ENCODE data around the gene ARID3B.
A peak's percentile ranks its signal among the peaks of the same experiment; 100 is the strongest.

The ARID3B gene

GRCh38 chr15:74609938-74610301, 68.9 kb downstream of the ARID3B start:
- DNase-seq, result no peak

GRCh38 chr15:74610302-74610951, 69.4 kb downstream of the ARID3B start:
- no peak for DNase-seq

- DNase-seq, result no peak
Observed at GRCh38 chr15:74611341-74611740, 70.3 kb downstream of the ARID3B start.

GRCh38 chr15:74611834-74612233, 70.8 kb downstream of the ARID3B start:
- DNase-seq, result no peak

- no peak for DNase-seq
Observed at GRCh38 chr15:74612677-74613076, 71.7 kb downstream of the ARID3B start.

GRCh38 chr15:74613089-74613952, 72.3 kb downstream of the ARID3B start:
- no peak for DNase-seq

GRCh38 chr15:74613953-74614743, 73.1 kb downstream of the ARID3B start:
- no peak for DNase-seq

- DNase-seq, result peak; percentile 85
Observed at GRCh38 chr15:74614744-74615507, 73.9 kb downstream of the ARID3B start.

- DNase-seq, result peak; percentile 99
Observed at GRCh38 chr15:74615508-74616365, 74.7 kb downstream of the ARID3B start, which contains the start of gene CLK3. TSS of gene CLK3 (plus strand) at chr15:74615836. CDS start at chr15:74619197, 3,361 bp downstream.

GRCh38 chr15:74616366-74616939, 75.4 kb downstream of the ARID3B start:
- peak; percentile 68 for DNase-seq

- DNase-seq, result no peak
Observed at GRCh38 chr15:74616996-74617395, 76.0 kb downstream of the ARID3B start.

- no peak for DNase-seq
Observed at GRCh38 chr15:74618841-74619596, 78.0 kb downstream of the ARID3B start.

- no peak for DNase-seq
Observed at GRCh38 chr15:74619916-74620635, 79.1 kb downstream of the ARID3B start.

GRCh38 chr15:74620636-74621545, 79.9 kb downstream of the ARID3B start:
- peak; percentile 73 for DNase-seq

GRCh38 chr15:74621546-74621920, 80.5 kb downstream of the ARID3B start:
- DNase-seq, result no peak

- DNase-seq, result no peak
Observed at GRCh38 chr15:74621936-74622335, 80.9 kb downstream of the ARID3B start.

GRCh38 chr15:74622758-74623157, 81.7 kb downstream of the ARID3B start:
- DNase-seq, result no peak

- DNase-seq, result no peak
Observed at GRCh38 chr15:74624020-74624602, 83.1 kb downstream of the ARID3B start.

Measured in stimulated activated CD4-positive, alpha-beta T cell treated with anti-CD3 and anti-CD28 coated beads, Interleukin-4, amount 100 ng/mL, for 1 hour (primary cell).